HCT116 (cell line): ENCODE results near the gene ZNF488. TPM values are rescaled to one million over a fixed set of nuclear protein-coding genes. Genes with fewer than 3 reads are reported as not detected.

ENCODE experiments used
- ATAC-seq: fragments of 200-7000 bp; cut with Tn5 transposase; 2 replicates; pipeline ENCODE4 v1.9.1; 2020; ENCODE audit warnings: mild to moderate bottlenecking, moderate library complexity
- BruUV-seq: library from RNA; stranded (reverse); fragments of 400-500 nt; replicated peaks from 2 replicates; lab custom pipeline; 2021; lab: Mats Ljungman, UMichigan
- CTCF ChIA-PET: fragments of 300-600 bp; sonication (Branson Sonifier 250); formaldehyde crosslinking; loops from one replicate; lab custom pipeline; 2021; ENCODE audit warnings: antibody characterized with exemption; lab: Charles Lee
- POLR2A ChIA-PET: fragments of 300-600, 350-600 bp; sonication (Branson Sonifier 250); formaldehyde crosslinking; loops from one replicate; lab custom pipeline; 2021; ENCODE audit warnings: antibody characterized with exemption; lab: Charles Lee
- RAD21 ChIA-PET, 2 experiments: fragments of 300-600 bp; sonication (Branson Sonifier 250); formaldehyde crosslinking; loops; one replicate each; lab custom pipeline; 2023; ENCODE audit warnings: low total read pairs in 2 of 2; ENCODE audit not compliant: uncharacterized antibody in 2 of 2, unreplicated experiment in 2 of 2, low non-redundant PET in 1 of 2; lab: Charles Lee
- DNase-seq: peaks from one replicate; pipeline ENCODE4 v3.0.0-alpha.2; 2010; ENCODE audit warnings: low read depth, low spot score
- H2AFZ ChIP-seq: fragments of 200-600 bp; shearing (Covaris generic), sonication (generic); 2 replicates; pipeline ENCODE4 v1.6.1; 2017; ENCODE audit warnings: low read depth, mixed run types, mixed read lengths, antibody characterized with exemption, low read length; ENCODE audit not compliant: poor library complexity, severe bottlenecking
- H3K27ac ChIP-seq: 2 replicates; pipeline ENCODE4 v1.5.1; 2012; ENCODE audit warnings: low read depth, low read length
- H3K27me3 ChIP-seq: fragments of 200-600 bp; sonication (generic); 2 replicates; pipeline ENCODE4 v1.6.1; 2016; ENCODE audit warnings: mixed run types, low read length, mixed read lengths; ENCODE audit not compliant: insufficient read depth
- H3K36me3 ChIP-seq, 2 experiments: fragments of 200-500 bp in 1 of 2; fragments of 200-600 bp in 1 of 2; sonication (Bioruptor generic) in 1 of 2; sonication (generic) in 1 of 2; 2 replicates each; pipeline versions ENCODE4 v1.5.1 to v1.6.1; 2014 to 2016; ENCODE audit warnings: low read length in 2 of 2, inconsistent platforms in 1 of 2, mixed read lengths in 1 of 2, mixed run types in 1 of 2; ENCODE audit not compliant: insufficient read depth in 2 of 2, control insufficient read depth in 1 of 2
- H3K4me1 ChIP-seq, 2 experiments: fragments of 200-600 bp in 1 of 2; sonication (generic) in 1 of 2; 2 replicates each; pipeline versions ENCODE4 v1.5.1 to v1.6.1; 2012 to 2017; ENCODE audit warnings: low read length in 2 of 2, inconsistent platforms in 1 of 2, mild to moderate bottlenecking in 1 of 2, mixed read lengths in 1 of 2, mixed run types in 1 of 2, moderate library complexity in 1 of 2; ENCODE audit not compliant: insufficient read depth in 2 of 2, control insufficient read depth in 1 of 2
- H3K4me2 ChIP-seq: fragments of 200-600 bp; sonication (generic); 2 replicates; pipeline ENCODE4 v1.6.1; 2017; ENCODE audit warnings: mixed run types, low read length, mixed read lengths
- H3K4me3 ChIP-seq, 2 experiments: fragments of 200-600 bp in 1 of 2; sonication (generic) in 1 of 2; replicated peaks in 1 of 2; 2 replicates each; pipeline ENCODE4 v1.5.1; 2011 to 2016; ENCODE audit warnings: low read length in 2 of 2, control low read depth in 1 of 2, low read depth in 1 of 2, mild to moderate bottlenecking in 1 of 2, mixed read lengths in 1 of 2, mixed run types in 1 of 2
- H3K79me2 ChIP-seq: fragments of 200-600 bp; sonication (generic); 2 replicates; pipeline ENCODE4 v1.6.1; 2017; ENCODE audit warnings: mild to moderate bottlenecking, mixed run types, low read length, moderate library complexity, mixed read lengths; ENCODE audit not compliant: insufficient read depth
- H3K9ac ChIP-seq: fragments of 200-600 bp; sonication (generic); 2 replicates; pipeline ENCODE4 v1.6.1; 2016; ENCODE audit warnings: low read length, mixed read lengths
- H3K9me2 ChIP-seq: fragments of 200-600 bp; sonication (generic), shearing (Covaris generic); 2 replicates; pipeline ENCODE4 v1.6.1; 2017; ENCODE audit warnings: mixed run types, mild to moderate bottlenecking, moderate library complexity; ENCODE audit not compliant: insufficient read depth
- H3K9me3 ChIP-seq, 2 experiments: fragments of 200-500 bp in 1 of 2; fragments of 200-600 bp in 1 of 2; sonication (Bioruptor generic) in 1 of 2; sonication (generic) in 1 of 2; 2 replicates each; pipeline ENCODE4 v1.6.1; 2014 to 2017; ENCODE audit warnings: low read length in 2 of 2, mixed read lengths in 2 of 2, inconsistent platforms in 1 of 2, low read depth in 1 of 2, mild to moderate bottlenecking in 1 of 2, mixed run types in 1 of 2, moderate library complexity in 1 of 2; ENCODE audit not compliant: control insufficient read depth in 1 of 2, insufficient read depth in 1 of 2
- H4K20me1 ChIP-seq: fragments of 200-600 bp; sonication (generic), shearing (Covaris generic); 2 replicates; pipeline ENCODE4 v1.6.1; 2017; ENCODE audit warnings: mixed run types, mild to moderate bottlenecking, moderate library complexity; ENCODE audit not compliant: insufficient read depth
- CBX3 ChIP-seq: IDR thresholded peaks from 2 replicates; pipeline ENCODE4 v1.6.1; 2012; ENCODE audit warnings: low read depth
- CEBPB ChIP-seq: IDR thresholded peaks from 2 replicates; pipeline ENCODE4 v1.6.1; 2012; ENCODE audit warnings: low read depth
- EGR1 ChIP-seq: IDR thresholded peaks from 2 replicates; pipeline ENCODE4 v1.6.1; 2012; ENCODE audit warnings: low read depth
- ELF1 ChIP-seq: IDR thresholded peaks from 2 replicates; pipeline ENCODE4 v1.6.1; 2012; ENCODE audit warnings: low read depth, borderline replicate concordance
- EZH2phosphoT487 ChIP-seq: fragments of 200-600 bp; IDR thresholded peaks from 2 replicates; pipeline ENCODE4 v1.6.1; 2018; ENCODE audit warnings: antibody characterized with exemption, borderline replicate concordance
- FOSL1 ChIP-seq: IDR thresholded peaks from 2 replicates; pipeline ENCODE4 v1.6.1; 2012; ENCODE audit warnings: low read depth
- POLR2A ChIP-seq: IDR thresholded peaks from 2 replicates; pipeline ENCODE4 v1.7.0; 2011; ENCODE audit warnings: borderline replicate concordance; ENCODE audit not compliant: insufficient read depth, insufficient read length; ENCODE audit errors: extremely low read depth
- SP1 ChIP-seq: IDR thresholded peaks from 2 replicates; pipeline ENCODE4 v1.6.1; 2012; ENCODE audit warnings: low read depth
- SRF ChIP-seq: IDR thresholded peaks from 2 replicates; pipeline ENCODE4 v1.6.1; 2012; ENCODE audit warnings: low read depth
- TCF7L2 ChIP-seq: IDR thresholded peaks from 2 replicates; pipeline ENCODE4 v1.7.0; 2011; ENCODE audit warnings: borderline replicate concordance, inconsistent platforms; ENCODE audit not compliant: insufficient read depth, insufficient read length; ENCODE audit errors: extremely low read depth
- ZFX ChIP-seq: fragments of 450-650 bp; IDR thresholded peaks from 2 replicates; pipeline ENCODE4 v1.6.1; 2017
- ZNF274 ChIP-seq: fragments of 200-500 bp; sonication (Bioruptor generic); IDR thresholded peaks from 2 replicates; pipeline ENCODE4 v1.6.1; 2014; ENCODE audit warnings: mild to moderate bottlenecking, low read depth, low read length, inconsistent platforms
- intact Hi-C: fragments of 100-400 bp; cut with micrococcal nuclease; formaldehyde crosslinking; loops from 2 replicates; pipeline ENCODE4 v1.10.0; 2022
- total RNA-seq: library from RNA; stranded (reverse); gene quantifications from one replicate; pipeline ENCODE4 v1.2.1, GENCODE V29; 2021; ENCODE audit not compliant: unreplicated experiment
- TF ChIP-seq, protein P1 (sequence below): IDR thresholded peaks from 2 replicates; pipeline ENCODE4 v1.6.1; 2012
- TF ChIP-seq, protein P2 (sequence below): IDR thresholded peaks from 2 replicates; pipeline ENCODE4 v1.6.1; 2012
- TF ChIP-seq, protein P3 (sequence below), 3 experiments: fragments of 200-600 bp in 1 of 3; sonication (generic) in 1 of 3; IDR thresholded peaks in 2 of 3; conservative IDR thresholded peaks in 1 of 3; 2 replicates each; pipeline ENCODE4 v1.5.1; 2012 to 2017; ENCODE audit warnings: low read depth in 2 of 3, low read length in 2 of 3, antibody characterized with exemption in 1 of 3, borderline replicate concordance in 1 of 3, control low read depth in 1 of 3, mild to moderate bottlenecking in 1 of 3, mixed read lengths in 1 of 3, mixed run types in 1 of 3, moderate library complexity in 1 of 3; ENCODE audit not compliant: insufficient read depth in 1 of 3
- TF ChIP-seq, protein P4 (sequence below): IDR thresholded peaks from 2 replicates; pipeline ENCODE4 v1.6.1; 2012; ENCODE audit warnings: low read depth
- TF ChIP-seq, protein P5 (sequence below): IDR thresholded peaks from 2 replicates; pipeline ENCODE4 v1.6.1; 2011; ENCODE audit warnings: mild to moderate bottlenecking, low read length, moderate library complexity; ENCODE audit not compliant: insufficient replicate concordance; ENCODE audit errors: extremely low read depth

Gene ZNF488
- total RNA-seq, 1 experiment from 2014 or later, result 3.9 TPM

DNA sequence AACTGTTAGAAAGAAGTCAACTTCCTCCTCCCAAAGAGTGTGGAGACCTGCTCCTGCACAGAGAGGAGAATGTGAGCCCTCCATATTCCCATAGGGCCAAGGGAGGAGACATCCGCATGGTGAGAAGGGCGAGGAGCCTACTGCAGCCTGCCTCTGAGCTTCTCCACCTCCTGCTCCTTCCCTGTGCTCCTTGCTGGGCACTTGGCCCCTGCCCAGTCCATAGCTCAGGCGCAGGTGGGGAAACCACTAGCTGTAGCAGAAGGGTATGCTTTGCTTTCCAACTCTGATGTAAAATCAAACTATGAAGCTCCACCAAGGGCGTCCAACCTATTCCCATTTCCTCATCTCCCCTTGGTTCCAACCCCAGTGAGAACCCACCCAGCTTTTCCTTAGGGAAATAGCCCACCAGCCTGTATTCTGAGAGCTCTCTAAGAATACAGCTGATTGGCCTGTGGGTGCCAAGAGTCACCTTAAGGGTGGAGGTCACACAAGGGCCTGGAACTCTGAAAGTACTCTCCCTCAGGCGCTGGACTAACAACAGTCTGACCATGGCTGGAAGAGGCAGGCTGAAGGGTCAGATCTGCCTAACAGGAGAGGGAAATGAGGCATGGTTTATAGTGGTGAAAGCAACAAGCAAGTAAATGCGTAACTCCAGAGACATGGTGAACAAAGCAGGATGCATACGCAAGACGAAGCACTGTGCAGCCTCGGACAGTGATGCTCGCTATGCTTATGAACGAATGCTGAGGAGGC lies 13.9 kb downstream of the ZNF488 start (continued):
- TF ChIP-seq, protein P1, sequence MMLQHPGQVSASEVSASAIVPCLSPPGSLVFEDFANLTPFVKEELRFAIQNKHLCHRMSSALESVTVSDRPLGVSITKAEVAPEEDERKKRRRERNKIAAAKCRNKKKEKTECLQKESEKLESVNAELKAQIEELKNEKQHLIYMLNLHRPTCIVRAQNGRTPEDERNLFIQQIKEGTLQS, result no peak
- TF ChIP-seq SRF, result no peak
- TF ChIP-seq, protein P2, sequence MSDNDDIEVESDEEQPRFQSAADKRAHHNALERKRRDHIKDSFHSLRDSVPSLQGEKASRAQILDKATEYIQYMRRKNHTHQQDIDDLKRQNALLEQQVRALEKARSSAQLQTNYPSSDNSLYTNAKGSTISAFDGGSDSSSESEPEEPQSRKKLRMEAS, result no peak

DNA sequence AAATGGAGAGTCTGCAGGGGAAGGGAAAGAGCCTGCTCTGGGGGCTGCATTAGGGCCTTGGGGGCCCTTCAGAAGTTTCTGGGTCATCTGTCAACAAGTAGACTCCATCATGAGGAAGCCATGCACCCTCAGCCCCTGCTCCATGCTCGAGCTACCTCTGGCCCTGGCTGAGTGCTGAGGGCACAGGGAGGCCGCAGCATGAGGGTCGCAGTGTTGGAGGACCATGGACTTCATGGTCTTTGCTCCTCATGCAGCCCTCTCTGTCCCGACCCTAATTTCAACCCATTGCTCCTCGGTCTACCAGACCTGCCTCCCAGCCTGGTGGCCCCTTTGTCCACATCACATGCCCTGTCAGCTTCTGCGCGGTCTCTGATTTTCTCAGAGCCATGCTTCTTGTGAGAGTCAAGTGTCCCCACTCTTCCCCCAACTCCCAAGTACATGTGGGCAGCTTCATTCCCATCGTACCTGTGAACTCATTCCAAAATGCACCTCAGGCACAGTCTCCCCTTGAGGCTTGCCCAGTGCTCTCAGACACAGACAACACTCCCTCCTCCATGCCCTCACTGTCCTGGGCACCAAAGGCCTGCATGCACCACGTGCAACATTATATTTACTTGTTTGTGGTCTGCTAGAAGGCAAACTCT lies 14.7 kb downstream of the ZNF488 start:
- Histone ChIP-seq H3K9ac (no peak overlapping the region), H2AFZ (no peak overlapping the region), H3K4me2 (no peak overlapping the region), H3K27me3 (no peaks in the 10 kb centered on the region), H3K4me1 (peaks cover 0 to 4% of the 10 kb centered on the region in 2 experiments; a peak in 1 of 4 replicates), H4K20me1 (no peaks in the 10 kb centered on the region), H3K79me2 (no peaks in the 10 kb centered on the region), H3K36me3 (no peaks in the 10 kb centered on the region), H3K9me3 (no peaks in the 10 kb centered on the region), H3K9me2 (no peaks in the 10 kb centered on the region), H3K27ac (no peak overlapping the region), H3K4me3 (no peak overlapping the region)
- ATAC-seq, result no peak
- no TSS peak for BruUV-seq
- RAD21 ChIA-PET, result no interaction called here
- DNase-seq, result no peak
- intact Hi-C loops, result no loop called here
- CTCF ChIA-PET, result no interaction called here
- POLR2A ChIA-PET, result no interaction called here
- TF ChIP-seq CEBPB, result no peak
- TF ChIP-seq, protein P3, sequence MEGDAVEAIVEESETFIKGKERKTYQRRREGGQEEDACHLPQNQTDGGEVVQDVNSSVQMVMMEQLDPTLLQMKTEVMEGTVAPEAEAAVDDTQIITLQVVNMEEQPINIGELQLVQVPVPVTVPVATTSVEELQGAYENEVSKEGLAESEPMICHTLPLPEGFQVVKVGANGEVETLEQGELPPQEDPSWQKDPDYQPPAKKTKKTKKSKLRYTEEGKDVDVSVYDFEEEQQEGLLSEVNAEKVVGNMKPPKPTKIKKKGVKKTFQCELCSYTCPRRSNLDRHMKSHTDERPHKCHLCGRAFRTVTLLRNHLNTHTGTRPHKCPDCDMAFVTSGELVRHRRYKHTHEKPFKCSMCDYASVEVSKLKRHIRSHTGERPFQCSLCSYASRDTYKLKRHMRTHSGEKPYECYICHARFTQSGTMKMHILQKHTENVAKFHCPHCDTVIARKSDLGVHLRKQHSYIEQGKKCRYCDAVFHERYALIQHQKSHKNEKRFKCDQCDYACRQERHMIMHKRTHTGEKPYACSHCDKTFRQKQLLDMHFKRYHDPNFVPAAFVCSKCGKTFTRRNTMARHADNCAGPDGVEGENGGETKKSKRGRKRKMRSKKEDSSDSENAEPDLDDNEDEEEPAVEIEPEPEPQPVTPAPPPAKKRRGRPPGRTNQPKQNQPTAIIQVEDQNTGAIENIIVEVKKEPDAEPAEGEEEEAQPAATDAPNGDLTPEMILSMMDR (IDR thresholded peaks at IDR 0.05 in 2 of 3, conservative IDR thresholded peaks at IDR 0.05 in 1 of 3; ENCODE audit: borderline replicate concordance in 1 of 3, insufficient read depth in 1 of 3, low read depth in 2 of 3, low read length in 2 of 3), result no peak
- no peak for TF ChIP-seq EGR1
- TF ChIP-seq, protein P4, sequence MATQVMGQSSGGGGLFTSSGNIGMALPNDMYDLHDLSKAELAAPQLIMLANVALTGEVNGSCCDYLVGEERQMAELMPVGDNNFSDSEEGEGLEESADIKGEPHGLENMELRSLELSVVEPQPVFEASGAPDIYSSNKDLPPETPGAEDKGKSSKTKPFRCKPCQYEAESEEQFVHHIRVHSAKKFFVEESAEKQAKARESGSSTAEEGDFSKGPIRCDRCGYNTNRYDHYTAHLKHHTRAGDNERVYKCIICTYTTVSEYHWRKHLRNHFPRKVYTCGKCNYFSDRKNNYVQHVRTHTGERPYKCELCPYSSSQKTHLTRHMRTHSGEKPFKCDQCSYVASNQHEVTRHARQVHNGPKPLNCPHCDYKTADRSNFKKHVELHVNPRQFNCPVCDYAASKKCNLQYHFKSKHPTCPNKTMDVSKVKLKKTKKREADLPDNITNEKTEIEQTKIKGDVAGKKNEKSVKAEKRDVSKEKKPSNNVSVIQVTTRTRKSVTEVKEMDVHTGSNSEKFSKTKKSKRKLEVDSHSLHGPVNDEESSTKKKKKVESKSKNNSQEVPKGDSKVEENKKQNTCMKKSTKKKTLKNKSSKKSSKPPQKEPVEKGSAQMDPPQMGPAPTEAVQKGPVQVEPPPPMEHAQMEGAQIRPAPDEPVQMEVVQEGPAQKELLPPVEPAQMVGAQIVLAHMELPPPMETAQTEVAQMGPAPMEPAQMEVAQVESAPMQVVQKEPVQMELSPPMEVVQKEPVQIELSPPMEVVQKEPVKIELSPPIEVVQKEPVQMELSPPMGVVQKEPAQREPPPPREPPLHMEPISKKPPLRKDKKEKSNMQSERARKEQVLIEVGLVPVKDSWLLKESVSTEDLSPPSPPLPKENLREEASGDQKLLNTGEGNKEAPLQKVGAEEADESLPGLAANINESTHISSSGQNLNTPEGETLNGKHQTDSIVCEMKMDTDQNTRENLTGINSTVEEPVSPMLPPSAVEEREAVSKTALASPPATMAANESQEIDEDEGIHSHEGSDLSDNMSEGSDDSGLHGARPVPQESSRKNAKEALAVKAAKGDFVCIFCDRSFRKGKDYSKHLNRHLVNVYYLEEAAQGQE, result no peak
- TF ChIP-seq SP1, result no peak
- TF ChIP-seq TCF7L2, result no peak
- no peak for TF ChIP-seq EZH2phosphoT487
- TF ChIP-seq, protein P5, sequence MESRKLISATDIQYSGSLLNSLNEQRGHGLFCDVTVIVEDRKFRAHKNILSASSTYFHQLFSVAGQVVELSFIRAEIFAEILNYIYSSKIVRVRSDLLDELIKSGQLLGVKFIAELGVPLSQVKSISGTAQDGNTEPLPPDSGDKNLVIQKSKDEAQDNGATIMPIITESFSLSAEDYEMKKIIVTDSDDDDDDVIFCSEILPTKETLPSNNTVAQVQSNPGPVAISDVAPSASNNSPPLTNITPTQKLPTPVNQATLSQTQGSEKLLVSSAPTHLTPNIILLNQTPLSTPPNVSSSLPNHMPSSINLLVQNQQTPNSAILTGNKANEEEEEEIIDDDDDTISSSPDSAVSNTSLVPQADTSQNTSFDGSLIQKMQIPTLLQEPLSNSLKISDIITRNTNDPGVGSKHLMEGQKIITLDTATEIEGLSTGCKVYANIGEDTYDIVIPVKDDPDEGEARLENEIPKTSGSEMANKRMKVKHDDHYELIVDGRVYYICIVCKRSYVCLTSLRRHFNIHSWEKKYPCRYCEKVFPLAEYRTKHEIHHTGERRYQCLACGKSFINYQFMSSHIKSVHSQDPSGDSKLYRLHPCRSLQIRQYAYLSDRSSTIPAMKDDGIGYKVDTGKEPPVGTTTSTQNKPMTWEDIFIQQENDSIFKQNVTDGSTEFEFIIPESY, result no peak
- TF ChIP-seq POLR2A, result no peak
- TF ChIP-seq FOSL1, result no peak
- no peak for TF ChIP-seq CBX3
- TF ChIP-seq ZNF274, result no peak
- no peak for TF ChIP-seq ELF1
- TF ChIP-seq ZFX, result no peak
